Endometrial microvascular endothelial cells (primary cell): ENCODE measurements around the gene SENP1. TPM values are rescaled to one million over a fixed set of nuclear protein-coding genes. Genes with fewer than 3 reads are reported as not detected.
"Not testable (repeated sequence)": the region's sequence is repeated elsewhere in the genome, so short reads cannot be mapped to it uniquely, and the experiment has no call there.

Experiments
- in situ Hi-C: cut with HindIII; loops from 2 replicates; pipeline ENCODE4 v1.10.0; 2017; ENCODE audit warnings: low sequenced_read_pairs, low pct_unique_long_range_greater_than_20kb; ENCODE audit errors: inconsistent ontology term
- total RNA-seq: library from RNA; depleted of rRNA; stranded (reverse); fragments of >200 nt; gene quantifications from one replicate; pipeline ENCODE4 v1.2.3, GENCODE V29; 2015; ENCODE audit errors: inconsistent ontology term

The SENP1 gene
- 20.0 TPM for total RNA-seq

- in situ Hi-C loops = no loop called here
Observed at GRCh38 chr12:48105867-48106680, at the start of gene SENP1. TSS of gene SENP1 (minus strand) at chr12:48106079. CDS start at chr12:48101472, 4,607 bp downstream.

- in situ Hi-C loops = no loop called here
Observed at GRCh38 chr12:48151103-48151771, 45.4 kb upstream of the SENP1 start.

DNA sequence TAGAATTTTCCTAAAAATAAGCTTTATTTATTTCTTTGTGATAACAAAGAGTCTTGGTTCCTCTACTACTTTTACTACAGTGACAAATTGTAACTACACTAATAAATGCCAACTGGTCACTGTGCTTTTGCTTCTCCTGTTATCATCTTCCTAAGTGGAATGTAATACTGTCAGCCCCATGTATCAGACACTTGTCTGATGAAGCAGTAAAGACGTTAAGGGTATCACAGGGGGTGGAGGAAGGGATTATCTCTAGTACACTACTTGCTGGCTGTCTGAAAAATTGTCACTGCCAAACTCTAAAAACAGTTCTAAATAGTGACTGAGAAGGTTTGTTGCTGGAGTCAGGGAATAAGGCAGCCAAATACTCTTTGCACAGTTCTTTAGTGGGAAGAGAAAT is 40.1 kb upstream of the SENP1 start:
- in situ Hi-C loops = no loop called here

DNA sequence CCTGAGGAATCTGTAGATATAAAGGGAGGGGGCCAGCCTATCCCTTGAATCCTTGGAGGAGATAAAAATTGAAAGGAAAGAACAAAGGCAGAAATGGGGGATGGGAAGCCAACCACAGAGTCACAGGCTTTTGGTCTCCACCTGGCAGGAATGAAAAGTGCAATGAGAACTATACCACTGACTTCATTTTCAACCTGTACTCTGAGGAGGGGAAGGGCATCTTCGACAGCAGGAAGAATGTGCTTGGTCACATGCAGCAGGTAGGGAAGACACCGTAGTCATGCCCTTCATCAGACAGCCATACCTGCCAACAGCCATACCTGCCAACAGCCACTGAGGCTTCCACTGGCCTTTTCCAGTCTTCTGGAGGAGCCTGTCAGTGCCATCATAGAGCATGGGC is 38.0 kb upstream of the SENP1 start:
- in situ Hi-C loops = no loop called here

- in situ Hi-C loops = no loop called here
Observed at GRCh38 chr12:48142818-48143674, 37.2 kb upstream of the SENP1 start.

GRCh38 chr12:48135027-48135426 is 29.1 kb upstream of the SENP1 start:
- in situ Hi-C loops = no loop called here

- in situ Hi-C loops = no loop called here
Observed at GRCh38 chr12:48132826-48133225, 26.9 kb upstream of the SENP1 start.

- in situ Hi-C loops = no loop called here
Observed at GRCh38 chr12:48131517-48131916, 25.6 kb upstream of the SENP1 start.

- in situ Hi-C loops = no loop called here
Observed at GRCh38 chr12:48129376-48129775, 23.5 kb upstream of the SENP1 start.

DNA sequence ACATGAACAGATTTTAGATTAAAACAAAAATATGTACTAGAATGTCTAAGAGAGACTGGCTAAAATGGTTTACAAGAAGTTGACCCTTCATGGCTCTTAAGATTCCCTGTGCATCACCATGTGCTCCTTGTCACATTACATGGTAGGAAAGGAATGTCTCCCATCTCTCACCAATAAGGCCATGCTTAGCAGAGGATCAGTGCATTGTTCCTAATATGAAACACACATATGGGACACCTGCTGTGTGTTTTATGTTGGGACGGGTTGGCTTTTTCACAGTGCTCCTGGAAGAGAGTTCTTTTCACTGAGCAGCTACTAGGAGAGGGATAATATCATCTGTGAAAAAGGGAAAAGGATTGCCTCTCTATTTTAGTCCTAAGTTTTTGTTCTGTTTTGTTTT is 22.9 kb upstream of the SENP1 start:
- in situ Hi-C loops = no loop called here

- in situ Hi-C loops = no loop called here
Observed at GRCh38 chr12:48126953-48127630, 21.2 kb upstream of the SENP1 start.

DNA sequence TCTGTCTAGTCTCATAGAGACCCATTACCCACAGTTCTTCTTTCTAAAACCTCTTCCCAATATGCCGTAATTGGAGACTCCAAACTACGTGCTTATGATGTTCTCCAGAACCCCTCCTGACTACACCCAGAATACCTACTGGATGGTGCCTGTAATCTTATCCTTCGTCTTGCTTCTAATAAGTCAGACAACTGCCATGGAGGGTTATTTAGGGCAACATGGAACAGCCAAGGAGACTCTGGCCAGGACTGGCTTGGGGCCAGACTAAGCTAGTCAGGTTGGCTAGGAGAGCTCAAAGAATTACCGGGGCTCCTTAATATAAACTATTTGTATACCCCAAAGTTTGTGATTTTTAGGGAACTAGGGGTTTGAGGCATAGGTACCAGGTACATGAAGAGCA is 20.1 kb upstream of the SENP1 start:
- in situ Hi-C loops = no loop called here

DNA sequence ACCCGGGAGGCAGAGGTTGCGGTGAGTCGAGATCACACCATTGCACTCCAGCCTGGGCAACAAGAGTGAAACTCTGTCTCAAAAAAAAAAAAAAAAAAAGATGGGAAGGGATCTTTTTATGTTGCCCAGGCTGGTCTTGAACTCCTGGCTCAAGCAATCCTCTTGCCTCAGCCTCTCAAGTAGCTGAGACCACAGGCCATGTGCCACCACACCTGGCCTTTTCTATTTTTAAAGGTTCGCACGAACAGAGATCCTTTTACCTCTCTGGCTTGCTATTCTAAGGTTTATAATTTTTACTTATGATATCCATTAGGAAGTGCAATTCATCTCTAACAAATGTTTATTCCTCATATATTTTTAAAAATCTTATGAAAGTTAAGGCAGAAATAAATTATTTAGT is 19.7 kb upstream of the SENP1 start:
- in situ Hi-C loops = not testable (repeated sequence)

- in situ Hi-C loops = no loop called here
Observed at GRCh38 chr12:48123169-48123568, 17.3 kb upstream of the SENP1 start.

- in situ Hi-C loops = no loop called here
Observed at GRCh38 chr12:48122065-48122834, 16.4 kb upstream of the SENP1 start.

GRCh38 chr12:48121522-48121921 is 15.6 kb upstream of the SENP1 start:
- in situ Hi-C loops = no loop called here

GRCh38 chr12:48119834-48120195 is 13.9 kb upstream of the SENP1 start:
- in situ Hi-C loops = no loop called here

DNA sequence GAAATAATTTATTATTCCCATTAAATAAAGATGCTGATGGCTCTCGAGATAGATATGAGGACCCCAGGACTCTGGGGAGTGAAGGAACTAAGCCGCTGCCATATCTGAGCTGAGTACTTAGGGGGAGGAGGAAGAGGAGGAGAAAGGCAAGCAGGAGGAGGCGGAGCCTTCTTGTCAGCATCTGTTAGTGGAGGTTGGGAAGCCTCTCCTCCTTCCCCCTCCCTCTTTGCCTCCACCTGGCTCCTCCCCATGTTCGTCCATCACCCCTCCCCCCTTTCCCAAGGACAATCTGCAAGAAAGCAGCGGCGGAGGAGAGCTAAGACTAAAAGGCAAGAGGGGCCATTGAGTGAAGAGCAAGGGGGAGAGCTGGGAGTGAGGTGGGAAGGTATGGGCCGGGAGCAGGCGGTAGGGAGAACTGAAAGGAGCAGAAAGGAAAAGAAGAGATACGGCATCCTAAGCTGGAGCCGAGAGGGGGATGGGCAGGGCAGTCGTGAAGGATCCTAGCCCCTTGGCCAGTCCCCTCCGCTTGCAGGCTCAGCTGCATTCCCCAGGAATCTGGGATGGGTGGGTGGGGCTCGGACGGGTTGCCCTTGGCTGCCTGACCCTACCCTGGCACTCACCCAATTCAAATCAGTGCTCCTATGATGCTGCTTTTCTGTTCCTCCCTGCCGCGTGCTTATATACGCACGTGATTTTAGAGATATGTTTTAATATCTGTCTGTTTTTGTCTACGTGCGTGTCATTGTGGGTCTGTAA is 13.4 kb upstream of the SENP1 start, which contains the start of gene PFKM:
Gene PFKM (plus strand): TSS at position 287 of the 756 bp plus-strand sequence. CDS start 3,411 bp downstream, outside the sequence.
- in situ Hi-C loops = no loop called here
